Measurements from ENCODE around the gene BMPR1B.

Gene BMPR1B

GRCh38 chr4:95188701-95189370, 431.1 kb downstream of the BMPR1B start:
- DNase-seq (ENCODE audit: low spot score): no peak

DNA sequence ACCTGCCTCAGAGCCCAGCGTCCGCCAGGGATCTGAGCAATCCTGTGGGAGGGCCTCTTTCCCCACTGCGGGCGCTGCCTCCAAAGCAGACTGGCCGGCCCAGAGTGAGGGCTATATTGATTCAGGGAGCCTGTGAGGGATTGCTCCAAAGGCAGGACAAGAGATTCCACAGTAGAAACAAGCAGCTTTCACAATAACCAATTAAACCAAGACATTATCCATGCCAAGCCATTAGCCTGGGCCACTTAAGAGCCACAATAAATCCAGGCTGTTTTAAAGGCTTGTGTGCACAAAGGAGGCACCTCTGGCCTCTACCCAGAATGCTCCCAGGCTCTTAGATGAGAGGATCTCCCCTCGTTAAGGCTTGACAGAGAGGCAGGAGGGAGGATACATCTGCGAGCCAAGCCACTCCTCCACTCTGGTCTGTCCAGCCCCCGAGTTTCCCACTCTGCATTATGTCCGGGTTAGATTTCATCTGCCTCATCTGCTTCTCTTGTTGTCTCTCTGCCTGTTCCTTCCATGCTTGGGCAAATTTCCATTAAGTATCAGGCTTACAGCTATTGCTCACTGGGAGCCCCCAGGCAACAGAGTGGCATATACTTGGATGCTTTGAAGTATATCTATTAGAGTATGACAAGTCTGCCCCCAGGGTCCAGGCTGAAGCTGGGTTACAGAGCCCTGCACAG, 433.1 kb downstream of the BMPR1B start:
- DNase-seq (ENCODE audit: low spot score): no peak

GRCh38 chr4:95191537-95191936, 433.8 kb downstream of the BMPR1B start:
- DNase-seq (ENCODE audit: low spot score): no peak

DNA sequence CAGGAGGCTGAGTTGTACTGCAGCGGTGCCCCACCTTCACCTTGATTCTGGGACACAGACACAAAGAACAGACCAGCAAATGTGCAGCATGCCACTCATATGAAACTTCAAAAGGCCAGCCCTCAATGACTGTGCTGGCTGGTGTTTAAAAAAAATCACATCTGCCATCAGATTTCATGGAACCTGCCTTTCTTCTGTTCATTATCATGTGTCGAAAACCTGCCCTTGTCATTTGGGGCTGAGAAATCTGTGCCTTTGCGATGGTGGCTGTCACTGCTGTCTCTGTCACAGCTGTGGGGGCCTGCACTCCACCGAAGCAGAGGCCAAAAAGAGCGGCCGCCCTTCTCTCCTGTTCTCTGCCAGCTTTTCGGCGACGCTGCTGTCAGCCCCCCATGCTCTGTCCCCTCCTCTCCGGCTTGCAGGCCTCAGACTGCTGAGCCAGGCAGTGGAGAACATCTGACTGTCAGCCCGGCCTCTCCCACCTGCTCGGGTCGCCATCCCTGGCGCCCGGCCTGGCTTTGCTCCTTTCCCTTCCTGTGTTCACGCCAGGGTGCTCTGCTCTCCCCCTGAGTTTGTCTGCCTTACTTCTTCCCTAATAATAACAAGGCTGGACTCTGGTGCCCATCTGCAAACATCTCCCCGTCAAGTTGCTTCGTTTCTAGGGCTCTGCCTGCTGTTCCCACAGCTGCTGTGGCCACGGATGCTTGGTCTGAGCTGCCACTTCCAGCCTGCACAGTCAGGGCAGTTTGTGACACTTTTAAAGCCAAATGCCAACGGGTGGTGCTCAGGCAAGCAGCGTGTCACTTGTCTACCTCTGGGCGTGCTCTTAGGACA, 435.9 kb downstream of the BMPR1B start:
- no peak for DNase-seq (ENCODE audit: low spot score)

GRCh38 chr4:95197353-95197752, 439.6 kb downstream of the BMPR1B start:
- no peak for DNase-seq (ENCODE audit: low spot score)

DNA sequence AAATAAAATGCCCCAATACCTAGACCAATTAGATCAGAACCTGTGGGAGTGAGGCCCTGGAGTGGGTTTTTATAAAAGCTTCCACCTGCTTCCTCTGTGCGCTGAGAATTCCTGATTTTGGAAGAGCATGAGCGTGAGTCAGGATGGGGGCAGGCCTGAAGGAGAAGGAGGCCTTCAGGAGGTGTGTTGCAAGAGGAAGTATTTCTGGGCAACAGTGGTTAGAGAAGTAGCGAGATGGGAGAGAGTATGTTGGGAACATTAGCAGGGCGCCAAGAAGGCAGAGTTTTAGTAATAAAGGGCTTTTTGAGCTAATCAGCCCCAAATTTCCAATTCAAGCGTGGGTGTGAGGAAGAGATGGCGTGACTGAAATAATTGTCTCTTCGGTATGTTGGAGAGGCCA, 441.2 kb downstream of the BMPR1B start:
- DNase-seq (ENCODE audit: low spot score): no peak

DNA sequence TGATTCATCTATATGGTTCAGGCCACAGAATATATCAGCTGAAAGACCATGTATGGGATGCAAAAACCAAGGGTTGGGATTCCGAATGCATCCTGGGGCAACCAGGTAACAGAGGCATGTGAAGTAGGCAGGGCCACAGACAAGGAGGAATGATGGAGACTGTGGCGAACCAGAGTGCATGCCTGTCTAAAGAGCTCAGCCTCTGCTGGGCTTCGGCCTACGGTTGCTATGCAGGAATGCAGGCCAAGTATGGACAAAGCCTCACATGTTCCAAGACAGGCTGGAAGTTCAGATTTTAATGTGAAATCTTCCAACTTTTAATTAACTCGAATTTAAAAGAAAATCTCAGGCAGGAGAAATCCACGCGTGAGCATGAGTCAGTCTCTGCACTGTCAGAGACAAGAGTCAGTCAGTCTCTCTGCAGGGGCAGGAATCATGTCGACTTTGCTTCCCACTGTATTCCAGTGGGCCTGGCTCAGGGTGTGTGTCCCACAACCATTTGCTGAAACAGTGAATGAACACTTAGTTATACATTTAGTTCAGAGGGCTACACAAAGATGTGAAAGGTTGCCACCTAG, 446.6 kb downstream of the BMPR1B start:
- DNase-seq (ENCODE audit: low spot score): no peak

GRCh38 chr4:95204873-95205272, 447.1 kb downstream of the BMPR1B start:
- DNase-seq (ENCODE audit: low spot score): no peak
